Measurements from ENCODE around the gene CHCHD6. TPM values are rescaled to one million over a fixed set of nuclear protein-coding genes. Genes with fewer than 3 reads are reported as not detected.

CHCHD6 gene
- total RNA-seq, 4 donors from 2014 or later = 30.3 to 46.5 (median 33.6) TPM

DNA sequence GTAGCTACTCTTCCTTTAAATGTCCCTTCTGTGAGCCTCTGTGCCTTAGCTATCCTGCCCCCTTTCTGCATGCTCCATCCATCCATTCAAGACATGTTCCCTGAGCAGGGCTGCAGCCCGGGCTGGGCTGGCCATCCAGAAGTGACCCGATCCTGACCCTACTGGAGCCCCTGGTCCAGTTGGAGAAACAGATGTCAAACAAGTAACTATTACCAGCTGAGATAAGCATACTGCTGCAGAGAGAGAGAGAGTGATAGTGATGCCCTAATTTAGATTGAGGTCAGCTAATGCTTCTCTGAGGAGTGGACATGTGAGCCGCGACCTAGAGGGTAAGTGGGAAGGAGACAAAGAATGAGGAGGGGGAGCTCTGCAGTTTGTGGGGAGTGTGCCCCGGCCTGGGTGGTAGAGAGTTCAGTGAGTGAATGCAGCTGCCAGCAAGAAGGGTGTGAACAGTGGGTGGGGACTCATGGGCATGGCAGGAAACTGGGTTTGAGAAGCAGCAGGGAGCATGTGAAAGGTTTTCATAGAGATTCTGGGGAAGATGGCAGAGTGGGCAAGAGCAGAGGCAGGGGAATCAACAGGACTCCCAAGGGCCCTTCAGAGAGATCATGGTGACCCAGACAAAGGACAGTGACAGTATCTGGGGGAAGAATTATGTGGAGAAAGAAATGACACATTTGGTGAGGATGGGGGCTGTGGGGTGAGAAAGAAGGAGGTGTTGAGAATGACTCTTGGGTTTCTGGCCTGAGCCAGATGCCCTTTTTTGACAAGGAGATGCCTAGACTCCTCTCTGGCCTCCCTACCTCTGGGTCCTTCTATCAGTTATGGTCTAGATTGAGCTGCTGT is 44.9 kb downstream of the CHCHD6 start:
- 70 to 78% methylated on average over 5 of the region's 5 CpGs for WGBS, 2 donors
- Histone ChIP-seq H3K4me3 (no peak overlapping the region), H3K4me1 (peaks cover 0 to 48% (median 3%) of the 10 kb centered on the region in 4 donors), H3K27ac (no peak overlapping the region), H3K36me3 (no peaks in the 10 kb centered on the region), H3K9me3 (no peaks in the 10 kb centered on the region), H3K27me3 (no peaks in the 10 kb centered on the region)
- no peak for DNase-seq (ENCODE audit: low spot score in 2 of 2)
- TF ChIP-seq POLR2A (IDR thresholded peaks at IDR 0.05) (no peak), EP300 (IDR thresholded peaks at IDR 0.05) (no peak)
- TF ChIP-seq, protein P1, sequence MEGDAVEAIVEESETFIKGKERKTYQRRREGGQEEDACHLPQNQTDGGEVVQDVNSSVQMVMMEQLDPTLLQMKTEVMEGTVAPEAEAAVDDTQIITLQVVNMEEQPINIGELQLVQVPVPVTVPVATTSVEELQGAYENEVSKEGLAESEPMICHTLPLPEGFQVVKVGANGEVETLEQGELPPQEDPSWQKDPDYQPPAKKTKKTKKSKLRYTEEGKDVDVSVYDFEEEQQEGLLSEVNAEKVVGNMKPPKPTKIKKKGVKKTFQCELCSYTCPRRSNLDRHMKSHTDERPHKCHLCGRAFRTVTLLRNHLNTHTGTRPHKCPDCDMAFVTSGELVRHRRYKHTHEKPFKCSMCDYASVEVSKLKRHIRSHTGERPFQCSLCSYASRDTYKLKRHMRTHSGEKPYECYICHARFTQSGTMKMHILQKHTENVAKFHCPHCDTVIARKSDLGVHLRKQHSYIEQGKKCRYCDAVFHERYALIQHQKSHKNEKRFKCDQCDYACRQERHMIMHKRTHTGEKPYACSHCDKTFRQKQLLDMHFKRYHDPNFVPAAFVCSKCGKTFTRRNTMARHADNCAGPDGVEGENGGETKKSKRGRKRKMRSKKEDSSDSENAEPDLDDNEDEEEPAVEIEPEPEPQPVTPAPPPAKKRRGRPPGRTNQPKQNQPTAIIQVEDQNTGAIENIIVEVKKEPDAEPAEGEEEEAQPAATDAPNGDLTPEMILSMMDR (IDR thresholded peaks at IDR 0.05) = no peak

DNA sequence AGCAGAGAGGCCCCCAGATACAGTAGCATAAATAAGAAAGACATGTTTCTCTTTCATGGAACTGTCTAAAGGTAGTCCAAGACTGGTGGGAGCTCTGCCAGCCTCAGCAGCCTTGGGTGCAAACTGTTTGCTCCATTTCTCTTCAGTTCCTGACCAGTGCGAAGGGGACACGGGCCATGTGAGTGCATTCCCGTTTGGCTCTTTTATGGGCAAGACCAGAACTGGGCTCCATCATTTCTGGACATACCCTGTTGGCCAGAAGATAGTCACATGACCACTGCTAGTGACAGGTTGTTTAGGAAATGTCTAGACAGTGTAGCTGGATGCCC is 45.5 kb downstream of the CHCHD6 start:
- 95 to 97% methylated on average over 3 of the region's 3 CpGs for WGBS, 2 donors
- no peaks in the 10 kb centered on the region for H3K36me3 ChIP-seq
- H3K4me3 ChIP-seq = no peak overlapping the region
- H3K27me3 ChIP-seq = no peaks in the 10 kb centered on the region
- no peak for DNase-seq (ENCODE audit: low spot score in 2 of 2)
- no peak overlapping the region for H3K27ac ChIP-seq
- no peaks in the 10 kb centered on the region for H3K9me3 ChIP-seq
- TF ChIP-seq POLR2A (IDR thresholded peaks at IDR 0.05) = no peak
- TF ChIP-seq EP300 (IDR thresholded peaks at IDR 0.05) = no peak
- TF ChIP-seq, protein P1 (IDR thresholded peaks at IDR 0.05) = no peak
- H3K4me1 ChIP-seq = peaks cover 0 to 52% (median 3%) of the 10 kb centered on the region in 4 donors

DNA sequence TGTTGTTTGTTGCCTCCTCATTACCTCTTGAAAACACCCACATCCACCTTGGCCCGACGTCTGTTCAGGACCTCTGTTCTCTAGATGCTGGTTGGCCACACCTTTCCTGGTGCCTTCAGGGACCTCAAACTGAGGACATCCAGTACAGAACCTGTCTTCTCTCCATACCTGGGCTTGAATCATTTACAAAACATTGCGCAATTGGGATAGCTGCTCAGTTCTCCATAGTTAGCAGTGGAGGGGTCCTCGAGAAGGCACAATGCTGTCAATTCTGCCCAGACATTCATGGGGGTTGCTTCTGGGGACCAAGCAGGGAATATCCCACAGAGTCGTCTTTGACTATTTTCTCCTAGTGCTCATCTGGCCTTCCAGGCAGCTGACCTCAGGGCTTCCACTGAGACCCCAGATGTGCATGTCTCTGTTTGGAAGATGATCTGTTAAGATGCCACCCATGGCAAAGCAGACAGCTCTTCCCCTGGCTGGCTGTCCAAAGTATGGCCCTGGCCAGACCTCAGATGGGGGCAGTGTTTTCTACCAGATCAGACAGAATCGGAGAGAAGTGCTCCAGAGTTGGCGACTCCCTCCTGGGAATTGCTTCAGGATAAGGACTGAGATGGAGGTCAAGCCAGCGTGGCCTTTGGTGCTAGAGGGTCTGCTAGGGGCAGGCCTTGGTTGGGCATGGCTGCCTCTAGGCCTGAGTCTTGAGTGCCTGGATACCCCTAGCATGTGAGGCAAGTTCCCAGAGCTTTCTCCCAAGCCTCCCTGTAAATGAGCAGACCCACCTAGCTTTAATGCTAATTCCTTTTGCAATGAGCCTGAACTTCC is 46.1 kb downstream of the CHCHD6 start:
- no peak overlapping the region for H3K27ac ChIP-seq
- no peak for TF ChIP-seq EP300 (IDR thresholded peaks at IDR 0.05)
- TF ChIP-seq POLR2A (IDR thresholded peaks at IDR 0.05) = no peak
- TF ChIP-seq, protein P1 (IDR thresholded peaks at IDR 0.05) = no peak
- peaks cover 0 to 52% (median 3%) of the 10 kb centered on the region in 4 donors for H3K4me1 ChIP-seq
- DNase-seq (ENCODE audit: low spot score in 2 of 2) = no peak
- H3K4me3 ChIP-seq = no peak overlapping the region
- H3K36me3 ChIP-seq = no peaks in the 10 kb centered on the region
- no peaks in the 10 kb centered on the region for H3K9me3 ChIP-seq
- WGBS, 2 donors = 88 to 89% methylated on average over 8 of the region's 8 CpGs
- H3K27me3 ChIP-seq = no peaks in the 10 kb centered on the region

DNA sequence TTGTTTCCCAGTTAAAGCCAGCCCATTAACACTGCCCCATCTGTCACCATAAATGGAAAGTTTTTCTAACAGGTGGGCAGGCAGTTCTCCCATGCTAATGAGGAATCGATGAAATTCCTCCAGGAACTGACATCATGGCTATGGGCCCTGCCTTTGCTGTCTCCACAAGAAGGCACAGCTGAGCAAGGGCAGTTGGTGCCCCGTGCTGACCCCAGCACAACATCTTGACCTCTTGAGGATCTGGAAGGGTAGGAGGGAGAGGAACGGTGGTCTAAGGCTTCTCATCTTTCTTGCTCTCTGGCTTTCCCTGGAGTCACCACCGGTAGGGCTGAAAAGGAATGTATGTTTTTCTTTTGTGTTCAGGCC is 46.7 kb downstream of the CHCHD6 start:
- no peak overlapping the region for H3K27ac ChIP-seq
- H3K4me3 ChIP-seq = no peak overlapping the region
- H3K4me1 ChIP-seq = peaks cover 0 to 46% (median 3%) of the 10 kb centered on the region in 4 donors
- no peak for TF ChIP-seq POLR2A (IDR thresholded peaks at IDR 0.05)
- TF ChIP-seq, protein P1 (IDR thresholded peaks at IDR 0.05) = no peak
- TF ChIP-seq EP300 (IDR thresholded peaks at IDR 0.05) = no peak
- no peak for DNase-seq (ENCODE audit: low spot score in 2 of 2)
- no peaks in the 10 kb centered on the region for H3K27me3 ChIP-seq
- no peaks in the 10 kb centered on the region for H3K9me3 ChIP-seq
- no peaks in the 10 kb centered on the region for H3K36me3 ChIP-seq
- 31 to 40% methylated on average over 4 of the region's 4 CpGs for WGBS, 2 donors
